GM12878 (cell line): ENCODE results near the gene SMPD4. TPM values are rescaled to one million over a fixed set of nuclear protein-coding genes. Genes with fewer than 3 reads are reported as not detected.

Source experiments
- ATAC-seq: fragments of 200-7000 bp; cut with Tn5 transposase; 3 replicates; pipeline ENCODE4 v1.9.1; 2020; ENCODE audit warnings: mild to moderate bottlenecking, moderate library complexity
- BruUV-seq: library from RNA; stranded (reverse); fragments of 400-500 nt; replicated peaks from 2 replicates; lab custom pipeline; 2021; lab: Mats Ljungman, UMichigan
- CTCF ChIA-PET: fragments of 300-600 bp; sonication (Branson Sonifier 250); formaldehyde crosslinking; extraction: SDS; loops from one replicate; lab custom pipeline; 2021; ENCODE audit warnings: inconsistent platforms; lab: Yijun Ruan, JAX
- POLR2A ChIA-PET: fragments of 350-600 bp; formaldehyde crosslinking; extraction: SDS; loops from one replicate; lab custom pipeline; 2021; ENCODE audit warnings: inconsistent platforms; lab: Charles Lee
- RAD21 ChIA-PET: fragments of 300-600 bp; sonication (Branson Sonifier 250); formaldehyde crosslinking; loops from one replicate; lab custom pipeline; 2023; ENCODE audit warnings: antibody characterized with exemption; ENCODE audit not compliant: unreplicated experiment; lab: Charles Lee
- SMC1A ChIA-PET: fragments of 300-600 bp; sonication (Branson Sonifier 250); formaldehyde crosslinking; loops from one replicate; lab custom pipeline; 2023; ENCODE audit not compliant: unreplicated experiment, uncharacterized antibody; lab: Charles Lee
- DNase-seq: peaks from one replicate; pipeline ENCODE4 v3.0.0-alpha.2; 2011; ENCODE audit warnings: low read depth, low spot score
- FAIRE-seq: peaks from 3 replicates; lab custom pipeline; 2011; peaks lifted over from hg19 to GRCh38; lab: Jason Lieb, UNC
- H2AFZ ChIP-seq: 2 replicates; pipeline ENCODE4 v1.6.0; 2011; ENCODE audit warnings: low read depth, low read length, control low read depth; ENCODE audit not compliant: control insufficient read depth
- H3K27ac ChIP-seq: 2 replicates; pipeline ENCODE4 v1.5.1; 2011; ENCODE audit warnings: control low read depth; ENCODE audit not compliant: control insufficient read depth, insufficient read depth
- H3K27me3 ChIP-seq, 2 experiments: replicated peaks in 1 of 2; 2 replicates each; pipeline versions ENCODE4 v1.6.0 to v1.6.1; 2011; ENCODE audit warnings: low read length in 1 of 2; ENCODE audit not compliant: control insufficient read depth in 2 of 2, insufficient read depth in 2 of 2
- H3K36me3 ChIP-seq, 2 experiments: 2 replicates each; pipeline ENCODE4 v1.5.1; 2011; ENCODE audit warnings: low read length in 1 of 2; ENCODE audit not compliant: control insufficient read depth in 2 of 2, insufficient read depth in 2 of 2
- H3K4me1 ChIP-seq: 2 replicates; pipeline ENCODE4 v1.6.1; 2011; ENCODE audit warnings: mild to moderate bottlenecking, low read length, moderate library complexity, mixed read lengths; ENCODE audit not compliant: control insufficient read depth, insufficient read depth
- H3K4me2 ChIP-seq: 2 replicates; pipeline ENCODE4 v1.6.0; 2011; ENCODE audit warnings: control low read depth; ENCODE audit not compliant: control insufficient read depth, insufficient read depth
- H3K4me3 ChIP-seq: fragments of 200-600 bp; sonication (generic); 2 replicates; pipeline ENCODE4 v1.5.1; 2016
- H3K79me2 ChIP-seq: 2 replicates; pipeline ENCODE4 v1.6.0; 2011; ENCODE audit warnings: low read length; ENCODE audit not compliant: control insufficient read depth, insufficient read depth
- H3K9ac ChIP-seq: 2 replicates; pipeline ENCODE4 v1.8.0; 2011; ENCODE audit warnings: low read length, control low read depth, mixed read lengths; ENCODE audit not compliant: control insufficient read depth, insufficient read depth
- H3K9me3 ChIP-seq: replicated peaks from 3 replicates; pipeline ENCODE4 v1.5.1; 2011; ENCODE audit warnings: mild to moderate bottlenecking, low read length; ENCODE audit not compliant: control insufficient read depth, insufficient read depth
- H4K20me1 ChIP-seq: 2 replicates; pipeline ENCODE4 v1.6.0; 2011; ENCODE audit not compliant: control insufficient read depth, insufficient read depth
- ELK1 ChIP-seq: IDR thresholded peaks from 2 replicates; pipeline ENCODE4 v1.6.1; 2012; ENCODE audit warnings: low read depth, low read length, improper control_type of control experiment
- HDAC6 ChIP-seq: fragments of 200-600 bp; sonication (generic); IDR thresholded peaks from one replicate; pipeline ENCODE4 v1.8.0; 2017; ENCODE audit warnings: antibody characterized with exemption; ENCODE audit not compliant: unreplicated experiment
- JUNB ChIP-seq: IDR thresholded peaks from 2 replicates; pipeline ENCODE4 v1.6.1; 2016; ENCODE audit warnings: antibody characterized with exemption, mild to moderate bottlenecking
- NR2C1 ChIP-seq: fragments of 450-650 bp; IDR thresholded peaks from 2 replicates; pipeline ENCODE4 v1.6.1; 2017; ENCODE audit warnings: antibody characterized with exemption, mild to moderate bottlenecking, moderate library complexity
- POU2F2 ChIP-seq: IDR thresholded peaks from 3 replicates; pipeline ENCODE4 v1.6.1; 2011; ENCODE audit warnings: low read depth, mild to moderate bottlenecking, low read length, borderline replicate concordance
- WGBS: methylation state at CpG from one replicate; pipeline ENCODE4 v1.1.6; 2016; ENCODE audit warnings: low lambda C conversion rate; ENCODE audit not compliant: insufficient replicate concordance, insufficient coverage; ENCODE audit errors: missing lambda C conversion rate; 5-methylcytosine and 5-hydroxymethylcytosine counted together
- in situ Hi-C: fragments of 300-500 bp; cut with MboI; formaldehyde crosslinking; loops from 9 replicates; pipeline ENCODE4 v1.14.3; 2018; ENCODE audit warnings: mixed read lengths
- intact Hi-C: fragments of 100-400 bp; cut with micrococcal nuclease; formaldehyde crosslinking; loops from one replicate; pipeline ENCODE4 v1.14.2; 2022; ENCODE audit not compliant: unreplicated experiment
- polyA plus RNA-seq, 11 experiments: library from polyadenylated mRNA; depleted of rRNA in 4 of 11; unstranded in 6 of 11; stranded (reverse) in 5 of 11; fragments of >200 nt; fragmentation: Nextera tagmentation in 4 of 11; fragmentation: Illumina TruSeq in 1 of 11; extraction: Ambion mirVana in 4 of 11; extraction: Trizol in 1 of 11; gene quantifications; 1 replicate in 1 of 11; 2 replicates in 10 of 11; pipeline versions ENCODE4 v1.2.1 to v1.2.3, GENCODE V29; 2011 to 2016; ENCODE audit warnings: inconsistent platforms in 2 of 11, missing spikeins in 2 of 11, low read depth in 1 of 11
- total RNA-seq, 4 experiments: library from RNA; depleted of rRNA in 3 of 4; stranded (reverse); fragments of >200 nt in 3 of 4; fragmentation: Illumina TruSeq in 1 of 4; extraction: Trizol in 1 of 4; gene quantifications; 2 replicates each; pipeline versions ENCODE4 v1.2.1 to v1.2.3, GENCODE V29; 2013 to 2021

SMPD4 gene
- total and polyA plus RNA-seq, 10 of the 15 experiments (the other 5 are each of a cell fraction or from before 2014, with no cell fraction given), result 5.0 to 82.0 (median 45.7) TPM

- TF ChIP-seq HDAC6 (no peak), NR2C1 (no peak)
Measured at GRCh38 chr2:130186391-130186790, 5.0 kb upstream of the SMPD4 start (continued).

GRCh38 chr2:130185896-130186295 is 4.5 kb upstream of the SMPD4 start:
- ATAC-seq, result no peak
- no peak for FAIRE-seq
- in situ Hi-C loops (loop anchor here (5.0 kb wide), 1 partner anchor 1301 kb away; no protein-coding TSS in a partner anchor), intact Hi-C loops (no loop called here)
- no peaks in the 10 kb centered on the region; the same call in 1 of the 2 replicates for H3K4me1 ChIP-seq
- POLR2A ChIA-PET, result interaction anchor here (0.6 to 0.7 kb wide), 2 partner anchors 17 to 57 kb away, joined by 3 to 5 read pairs; no protein-coding TSS in a partner anchor
- no peaks in the 10 kb centered on the region for H3K36me3 ChIP-seq
- WGBS, result 100% methylated on average over 4 of the region's 4 CpGs
- no peak overlapping the region for H3K9ac ChIP-seq
- peaks cover 25% of the 10 kb centered on the region for H3K79me2 ChIP-seq
- RAD21 ChIA-PET, result interaction anchor here (1.5 kb wide), 1 partner anchor 147 kb away, joined by 6 read pairs; no protein-coding TSS in a partner anchor
- TF ChIP-seq JUNB, result no peak
- no peak for TF ChIP-seq POU2F2
- TF ChIP-seq, all 136 proteins: peak for 0
- no peak overlapping the region for H3K4me2 ChIP-seq
- BruUV-seq, result no TSS peak
- H3K9me3 ChIP-seq, result no peaks in the 10 kb centered on the region
- H4K20me1 ChIP-seq, result no peaks in the 10 kb centered on the region
- H3K27ac ChIP-seq, result no peak overlapping the region
- ChIA-PET SMC1A (interaction anchor here (0.8 to 1.1 kb wide), 2 partner anchors 1301 to 1303 kb away, joined by 3 read pairs; no protein-coding TSS in a partner anchor), CTCF (interaction anchor here (1.6 kb wide), 1 partner anchor 147 kb away, joined by 7 read pairs; no protein-coding TSS in a partner anchor)
- H2AFZ ChIP-seq, result no peak overlapping the region
- H3K27me3 ChIP-seq, result no peaks in the 10 kb centered on the region
- H3K4me3 ChIP-seq, result no peak overlapping the region
- no peak for DNase-seq

- POLR2A ChIA-PET, result interaction anchor here (0.7 kb wide), 1 partner anchor 57 kb away, joined by 3 read pairs; no protein-coding TSS in a partner anchor
- H3K9ac ChIP-seq, result no peak overlapping the region
- no peaks in the 10 kb centered on the region for H3K36me3 ChIP-seq
- no peak overlapping the region for H2AFZ ChIP-seq
- FAIRE-seq, result no peak
- H3K4me1 ChIP-seq, result no peaks in the 10 kb centered on the region; the same call in 1 of the 2 replicates
- no peak overlapping the region for H3K27ac ChIP-seq
- no peak for DNase-seq
- no TSS peak for BruUV-seq
- H3K79me2 ChIP-seq, result peaks cover 30% of the 10 kb centered on the region
- no peaks in the 10 kb centered on the region for H4K20me1 ChIP-seq
- no peak for ATAC-seq
- CTCF ChIA-PET, result interaction anchor here (1.3 to 1.6 kb wide), 2 partner anchors 147 to 148 kb away, joined by 4 to 7 read pairs; no protein-coding TSS in a partner anchor
- H3K4me2 ChIP-seq, result no peak overlapping the region
- in situ Hi-C loops, result loop anchor here (5.0 kb wide), 1 partner anchor 1302 kb away; no protein-coding TSS in a partner anchor
- RAD21 ChIA-PET, result interaction anchor here (1.5 kb wide), 1 partner anchor 147 kb away, joined by 6 read pairs; no protein-coding TSS in a partner anchor
- intact Hi-C loops, result no loop called here
- SMC1A ChIA-PET, result interaction anchor here (1.1 kb wide), 1 partner anchor 1304 kb away, joined by 3 read pairs; no protein-coding TSS in a partner anchor
- TF ChIP-seq ELK1, result no peak
- H3K9me3 ChIP-seq, result no peaks in the 10 kb centered on the region
- WGBS, result 100% methylated on average over 2 of the region's 10 CpGs
- no peak overlapping the region for H3K4me3 ChIP-seq
- no peaks in the 10 kb centered on the region for H3K27me3 ChIP-seq
Measured at GRCh38 chr2:130185436-130185835, 4.0 kb upstream of the SMPD4 start.
